Measurements from ENCODE around the gene DAAM1.

The DAAM1 gene

GRCh38 chr14:59283361-59283760, 94.9 kb downstream of the DAAM1 start:
- TF ChIP-seq CTCF (IDR thresholded peaks at IDR 0.05) = no peak
- no peak overlapping the region for H2AFZ ChIP-seq
- no peaks in the 10 kb centered on the region for H3K27me3 ChIP-seq (ENCODE audit: control insufficient read depth, insufficient read depth, low read length)

GRCh38 chr14:59284059-59284458, 95.6 kb downstream of the DAAM1 start:
- Histone ChIP-seq H3K79me2 (peaks cover 42% of the 10 kb centered on the region), H3K27ac (no peak overlapping the region), H2AFZ (no peak overlapping the region), H3K4me1 (peaks cover 14% of the 10 kb centered on the region), H3K4me3 (ENCODE audit: low read depth, low read length) (no peak overlapping the region), H3K9ac (no peak overlapping the region), H3K9me3 (ENCODE audit: control insufficient read depth, low read length) (no peaks in the 10 kb centered on the region), H3K4me2 (ENCODE audit: low read length) (no peak overlapping the region), H3K36me3 (ENCODE audit: control insufficient read depth, insufficient read depth, low read length) (no peaks in the 10 kb centered on the region), H3K27me3 (ENCODE audit: control insufficient read depth, insufficient read depth, low read length) (no peaks in the 10 kb centered on the region)
- no peak for TF ChIP-seq CTCF (IDR thresholded peaks at IDR 0.05)

More at GRCh38 chr14:59283361-59283760, 94.9 kb downstream of the DAAM1 start:
- no peak overlapping the region for H3K4me3 ChIP-seq (ENCODE audit: low read depth, low read length)
- peaks cover 14% of the 10 kb centered on the region for H3K4me1 ChIP-seq
- no peak overlapping the region for H3K27ac ChIP-seq
- H3K9me3 ChIP-seq (ENCODE audit: control insufficient read depth, low read length) = no peaks in the 10 kb centered on the region
- H3K4me2 ChIP-seq (ENCODE audit: low read length) = no peak overlapping the region
- H3K79me2 ChIP-seq = peaks cover 42% of the 10 kb centered on the region
- H3K9ac ChIP-seq = no peak overlapping the region
- no peaks in the 10 kb centered on the region for H3K36me3 ChIP-seq (ENCODE audit: control insufficient read depth, insufficient read depth, low read length)

GRCh38 chr14:59292028-59292427, 103.6 kb downstream of the DAAM1 start:
- Histone ChIP-seq H3K79me2 (peaks cover 9% of the 10 kb centered on the region), H2AFZ (no peak overlapping the region), H3K27ac (no peak overlapping the region), H3K4me2 (ENCODE audit: low read length) (no peak overlapping the region), H3K4me1 (peaks cover 26% of the 10 kb centered on the region), H3K9ac (no peak overlapping the region), H3K9me3 (ENCODE audit: control insufficient read depth, low read length) (no peaks in the 10 kb centered on the region), H3K27me3 (ENCODE audit: control insufficient read depth, insufficient read depth, low read length) (no peaks in the 10 kb centered on the region), H3K36me3 (ENCODE audit: control insufficient read depth, insufficient read depth, low read length) (no peaks in the 10 kb centered on the region), H3K4me3 (ENCODE audit: low read depth, low read length) (no peak overlapping the region)
- no peak for TF ChIP-seq CTCF (IDR thresholded peaks at IDR 0.05)

GRCh38 chr14:59292921-59293534, 104.6 kb downstream of the DAAM1 start:
- H3K27ac ChIP-seq = no peak overlapping the region
- no peak overlapping the region for H3K4me3 ChIP-seq (ENCODE audit: low read depth, low read length)
- H2AFZ ChIP-seq = no peak overlapping the region
- peaks cover 29% of the 10 kb centered on the region for H3K4me1 ChIP-seq
- TF ChIP-seq CTCF (IDR thresholded peaks at IDR 0.05) = no peak
- H3K36me3 ChIP-seq (ENCODE audit: control insufficient read depth, insufficient read depth, low read length) = no peaks in the 10 kb centered on the region
- no peak overlapping the region for H3K4me2 ChIP-seq (ENCODE audit: low read length)
- H3K9me3 ChIP-seq (ENCODE audit: control insufficient read depth, low read length) = no peaks in the 10 kb centered on the region
- no peak overlapping the region for H3K9ac ChIP-seq
- peaks cover 10% of the 10 kb centered on the region for H3K79me2 ChIP-seq
- H3K27me3 ChIP-seq (ENCODE audit: control insufficient read depth, insufficient read depth, low read length) = no peaks in the 10 kb centered on the region
